Cortex of kidney (tissue), 1 donor: Measurements from ENCODE around the gene SLC45A1.
"Not testable (repeated sequence)": the region's sequence is repeated elsewhere in the genome, so short reads cannot be mapped to it uniquely, and the experiment has no call there.

Experiments used
- DNase-seq: peaks from one replicate; lab custom pipeline; 2025; lab: John Stamatoyannopoulos, UW

The SLC45A1 gene

DNA sequence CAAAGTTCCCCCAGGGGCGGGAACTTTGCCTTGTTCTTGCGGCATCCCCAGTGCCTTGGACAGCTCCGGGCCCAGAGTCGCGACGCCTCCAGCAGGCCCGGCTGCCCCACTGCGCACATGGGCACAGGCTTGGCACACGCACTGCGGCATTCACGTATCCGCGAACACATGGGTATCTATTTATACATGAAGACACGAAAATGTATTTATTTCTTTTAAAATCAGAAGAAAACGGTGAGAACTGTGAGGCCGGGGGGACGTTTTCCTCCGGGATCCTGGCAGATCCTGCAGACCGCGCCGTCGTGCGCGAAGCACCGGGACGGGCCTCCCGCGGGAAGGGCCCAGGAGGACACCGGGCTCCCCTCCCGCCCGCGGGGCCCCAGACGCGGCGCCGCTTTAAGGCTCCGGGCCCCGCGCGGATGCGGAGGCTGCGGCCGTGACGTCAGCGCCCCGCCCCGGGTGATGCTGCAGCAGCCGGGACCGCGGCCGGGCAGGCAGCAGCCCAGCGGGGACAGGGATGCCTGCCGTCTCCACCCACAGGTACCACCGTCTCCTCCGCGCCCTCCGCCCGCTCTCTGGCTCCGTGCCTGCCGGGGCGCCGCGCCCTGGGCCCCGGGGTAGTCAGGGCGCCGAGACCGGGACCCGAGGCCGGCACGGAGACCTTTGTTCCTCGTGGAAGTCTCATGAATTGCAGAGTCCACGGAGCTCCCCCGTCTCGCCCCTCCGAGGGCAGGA, at the start of gene SLC45A1:
Gene SLC45A1, plus strand, starts transcription at position 468 of the 735 bp plus-strand sequence. CDS start 6,216 bp downstream, outside the sequence.
- DNase-seq = no peak

DNA sequence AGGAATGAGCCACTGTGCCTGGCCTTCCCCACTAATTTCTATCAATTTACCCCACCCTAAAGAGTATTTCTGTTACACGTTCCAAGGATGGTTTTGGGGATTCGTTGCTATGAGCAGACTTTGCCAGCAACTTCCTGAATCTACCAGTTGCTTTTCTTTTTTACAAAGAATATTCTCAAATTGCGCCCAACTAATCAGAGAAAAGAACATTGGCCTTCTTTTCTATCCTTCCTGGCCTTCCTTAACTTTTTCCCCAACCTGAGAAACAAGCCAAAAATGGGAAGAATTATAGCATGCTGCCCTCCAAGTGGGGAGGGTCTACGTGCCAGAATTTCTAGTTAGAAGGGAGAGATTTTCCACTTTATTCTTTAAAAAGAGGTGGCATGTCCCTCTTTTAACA, 44.9 kb upstream of the SLC45A1 start:
- DNase-seq = no peak

GRCh38 chr1:8274352-8274751, 43.6 kb upstream of the SLC45A1 start:
- DNase-seq = no peak

DNA sequence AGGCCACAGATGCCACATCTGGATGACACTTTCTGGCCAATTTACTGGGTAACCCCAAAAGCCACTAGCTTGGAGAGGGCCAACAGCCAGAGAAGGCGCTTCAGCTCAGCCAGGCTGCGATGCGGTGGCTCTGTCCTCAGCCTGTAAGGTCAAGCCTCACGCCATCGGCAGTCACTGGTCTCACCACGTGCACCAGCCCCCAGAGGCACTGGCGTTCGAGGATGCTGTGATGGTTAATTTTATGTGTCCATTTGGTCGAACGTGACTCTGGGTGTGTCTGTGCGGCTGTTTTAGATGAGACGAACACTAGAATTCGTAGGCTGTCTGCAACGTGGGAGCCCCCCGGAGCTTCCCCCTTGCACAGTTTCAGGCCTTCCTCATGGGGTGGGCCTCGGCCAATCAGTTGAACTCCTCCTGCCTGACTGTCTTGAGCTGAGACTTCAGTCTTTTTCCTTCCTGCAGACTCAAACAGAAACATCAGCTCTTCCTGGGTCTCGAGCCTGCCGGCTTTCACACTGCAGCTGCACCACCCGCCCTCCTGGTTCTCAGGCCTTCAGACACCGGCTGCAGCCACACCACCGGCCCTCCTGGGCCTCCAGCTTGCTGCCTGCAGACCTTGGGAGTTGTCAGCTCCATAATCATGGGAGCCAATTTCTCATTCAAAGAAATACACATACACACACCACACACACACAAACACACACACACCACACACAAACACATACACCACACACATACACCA, 41.6 kb upstream of the SLC45A1 start:
- DNase-seq = no peak

GRCh38 chr1:8276932-8277331, 41.0 kb upstream of the SLC45A1 start:
- no peak for DNase-seq

DNA sequence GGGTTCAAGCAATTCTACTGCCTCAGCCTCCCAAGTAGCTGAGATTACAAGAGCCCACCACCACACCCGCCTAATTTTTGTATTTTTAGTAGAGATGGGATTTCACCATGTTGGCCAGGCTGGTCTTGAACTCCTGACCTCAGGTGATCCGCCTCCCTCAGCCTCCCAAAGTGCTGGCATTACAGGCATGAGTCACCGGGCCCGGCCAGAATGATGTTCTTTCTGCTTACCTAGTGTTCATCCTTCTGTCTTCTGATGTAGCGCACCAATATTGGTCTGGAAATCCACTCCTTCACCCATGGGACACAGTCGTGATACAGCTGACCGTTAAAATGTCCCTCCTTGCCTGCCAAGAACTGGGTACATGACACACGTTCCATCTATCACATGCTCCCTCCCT, 39.2 kb upstream of the SLC45A1 start:
- not testable (repeated sequence) for DNase-seq

GRCh38 chr1:8281843-8282509, 35.9 kb upstream of the SLC45A1 start:
- DNase-seq = no peak

DNA sequence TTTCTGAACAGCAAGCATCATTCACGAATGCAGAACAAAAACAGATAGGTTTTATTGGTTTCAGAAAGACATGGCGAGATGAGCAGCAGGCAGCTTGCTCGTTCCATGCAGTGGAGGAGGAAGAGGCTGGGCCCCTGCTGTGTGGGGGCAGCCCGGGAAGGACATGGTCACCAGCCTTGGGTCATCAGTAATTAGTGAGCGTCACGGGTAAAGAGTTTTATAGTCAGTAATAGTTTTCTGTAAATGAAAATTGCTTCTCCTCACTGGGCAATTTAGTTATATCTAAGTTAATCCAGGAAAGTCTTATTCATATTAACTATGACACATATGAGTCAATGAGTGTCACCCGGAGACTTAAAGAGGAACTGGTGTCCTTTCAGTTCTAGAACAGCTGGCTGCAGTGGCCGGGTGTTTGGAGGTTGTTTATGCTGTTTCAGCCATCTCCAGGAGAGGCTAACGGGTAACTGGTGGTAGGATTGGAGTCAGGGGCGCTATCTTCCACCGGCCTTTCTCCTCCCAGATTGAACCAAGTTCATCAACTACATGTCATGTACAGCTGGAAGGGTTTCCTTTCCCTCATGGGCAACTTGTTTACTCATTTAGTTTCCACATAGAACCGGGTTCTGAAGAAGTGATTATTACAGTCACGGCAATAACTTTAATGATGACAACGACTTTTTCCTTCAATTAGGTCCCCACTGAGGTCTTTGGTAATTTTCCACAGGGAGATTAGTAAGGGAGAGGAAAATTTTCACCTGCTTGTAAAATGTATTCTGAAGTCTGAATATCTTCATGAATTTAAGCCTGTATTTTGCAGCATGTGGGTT, 34.6 kb upstream of the SLC45A1 start:
- DNase-seq = no peak

DNA sequence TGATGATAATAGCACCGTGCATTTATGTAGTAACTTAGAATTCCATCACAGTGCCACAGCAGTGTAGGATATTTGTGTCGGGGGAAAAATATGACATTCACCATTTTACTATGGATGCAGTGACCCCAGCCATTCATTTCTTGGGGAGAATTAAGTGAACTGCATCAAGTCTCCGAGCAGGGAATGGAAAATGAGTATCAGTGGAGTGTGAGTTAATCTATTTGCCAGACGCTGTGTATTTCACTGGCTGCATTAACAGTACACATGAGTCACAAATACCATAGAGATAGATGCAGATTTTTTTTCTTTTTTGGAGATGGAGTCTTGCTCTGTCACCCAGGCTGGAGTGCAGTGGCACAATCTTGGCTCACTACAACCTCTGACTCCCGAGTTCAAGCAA, 33.8 kb upstream of the SLC45A1 start:
- no peak for DNase-seq

DNA sequence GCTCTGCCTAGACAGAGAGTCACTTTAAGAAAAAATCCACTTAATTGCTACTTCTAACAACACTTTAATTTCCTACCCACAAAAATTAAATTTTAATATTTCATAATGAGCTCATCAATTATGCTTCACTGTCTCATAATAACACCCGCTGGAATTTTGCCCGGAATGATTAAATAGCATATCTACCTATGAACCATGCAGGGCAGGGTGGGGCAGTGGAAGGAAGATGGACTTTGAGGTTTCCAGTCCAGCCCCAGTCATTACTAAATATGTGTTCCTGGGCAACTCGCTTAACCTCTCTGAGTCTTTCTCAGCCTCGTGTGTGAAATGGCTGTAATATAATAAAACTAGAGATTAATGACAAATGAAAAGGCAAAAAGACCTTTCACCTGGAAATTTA, 32.8 kb upstream of the SLC45A1 start:
- DNase-seq = no peak

- no peak for DNase-seq
Measured at GRCh38 chr1:8285965-8286364, 31.9 kb upstream of the SLC45A1 start.

DNA sequence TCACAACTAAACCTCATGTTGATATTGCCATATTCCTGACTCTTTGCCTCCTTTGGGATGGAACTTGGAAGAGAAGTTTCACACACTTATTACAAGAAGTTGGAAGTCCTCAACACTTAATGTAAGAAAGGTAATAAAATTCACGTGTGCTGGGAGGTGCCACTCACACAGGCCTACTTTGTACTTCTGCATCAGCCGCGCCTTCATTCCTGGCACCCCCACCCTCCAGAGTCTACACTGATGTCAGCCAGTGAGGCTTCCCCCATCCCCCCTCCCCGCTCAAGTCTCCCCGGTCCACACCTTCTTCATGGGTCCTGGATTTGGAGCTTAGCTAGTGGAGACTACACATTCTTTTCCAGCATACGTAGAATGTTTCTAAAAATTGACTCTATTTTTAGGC, 24.8 kb upstream of the SLC45A1 start:
- DNase-seq = no peak

GRCh38 chr1:8293641-8294169, 24.2 kb upstream of the SLC45A1 start:
- no peak for DNase-seq

DNA sequence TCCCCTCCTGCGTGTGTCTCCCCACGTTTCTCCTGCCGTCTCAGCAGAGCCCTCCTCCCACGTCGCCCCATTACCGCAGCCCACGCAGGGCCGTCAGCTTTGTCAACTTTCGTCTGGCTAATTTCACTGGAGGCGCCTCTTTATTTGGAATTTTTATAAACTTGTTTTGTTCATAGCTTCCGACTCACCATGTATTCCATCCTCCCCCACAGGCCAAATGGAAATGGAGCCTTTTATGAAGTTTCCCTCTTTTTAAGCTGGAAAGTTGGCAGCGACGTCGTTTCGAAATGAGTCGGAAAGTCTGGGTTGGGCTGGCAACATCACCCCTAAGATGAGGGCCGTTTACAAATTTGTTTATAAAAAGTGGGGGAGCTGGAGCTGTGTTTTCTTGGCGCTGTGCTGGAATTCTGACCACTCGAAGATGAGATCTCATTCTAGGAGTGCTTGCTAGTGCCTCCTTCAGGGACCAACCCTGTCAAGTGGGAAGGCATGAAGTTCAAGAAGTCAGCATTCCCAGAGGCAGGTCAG, 23.7 kb upstream of the SLC45A1 start:
- DNase-seq = no peak

DNA sequence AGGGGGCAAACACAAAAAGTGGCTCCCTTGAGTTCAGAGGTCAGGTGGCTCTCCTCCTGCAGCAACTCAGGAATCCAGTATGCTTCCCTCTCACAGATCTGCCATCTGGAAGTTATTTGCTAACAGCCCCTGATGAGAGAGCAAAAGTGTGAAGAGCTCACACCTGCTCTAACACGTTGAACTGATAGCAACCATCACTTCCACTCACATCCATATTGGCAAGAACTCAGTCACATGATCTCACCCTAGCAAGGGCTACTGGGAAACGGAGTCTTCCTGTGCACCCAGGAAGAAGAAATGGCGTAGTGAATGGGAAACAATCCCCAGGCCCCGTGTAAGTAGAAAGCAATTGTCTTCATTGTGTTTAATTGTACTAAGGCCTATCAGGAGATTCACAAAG, 20.7 kb upstream of the SLC45A1 start:
- no peak for DNase-seq

DNA sequence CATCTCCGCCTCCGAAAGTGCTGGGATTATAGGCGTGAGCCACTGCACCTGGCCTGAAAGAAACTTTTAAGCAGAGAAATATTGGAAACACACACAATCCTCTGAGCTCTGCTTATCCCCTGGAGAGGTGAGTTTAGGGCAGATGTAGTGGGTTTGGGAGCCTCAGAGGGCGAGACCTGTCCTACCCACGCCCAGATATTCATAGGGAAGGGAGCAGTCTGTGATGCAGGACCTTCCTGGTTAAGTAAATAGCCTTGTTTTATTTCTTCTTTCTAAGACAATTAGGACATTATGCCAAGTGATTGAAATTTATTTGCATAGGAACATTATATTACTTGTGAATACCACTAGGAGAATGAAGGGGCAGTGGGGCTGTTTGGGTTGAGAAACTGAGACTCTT, 18.0 kb upstream of the SLC45A1 start:
- no peak for DNase-seq

GRCh38 chr1:8302081-8302956, 15.6 kb upstream of the SLC45A1 start:
- DNase-seq = no peak

DNA sequence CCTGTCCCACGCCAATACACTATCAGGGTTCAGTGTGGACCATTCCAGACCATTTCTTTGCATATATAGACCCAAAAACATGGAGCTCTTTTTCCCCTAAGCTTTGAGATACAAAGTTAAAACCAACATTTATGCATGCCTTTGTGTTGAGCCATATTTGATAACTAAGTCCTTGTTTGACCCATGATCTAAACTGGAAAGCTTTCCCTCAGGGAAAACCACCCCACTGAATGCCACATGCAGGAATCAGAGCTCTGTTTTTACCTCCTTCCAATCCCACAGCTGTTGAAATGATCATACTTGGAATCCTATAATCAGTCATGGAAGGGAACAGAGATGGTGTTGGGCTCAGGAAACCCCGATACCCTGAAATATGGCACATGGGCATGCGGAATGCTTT, 14.8 kb upstream of the SLC45A1 start:
- no peak for DNase-seq

DNA sequence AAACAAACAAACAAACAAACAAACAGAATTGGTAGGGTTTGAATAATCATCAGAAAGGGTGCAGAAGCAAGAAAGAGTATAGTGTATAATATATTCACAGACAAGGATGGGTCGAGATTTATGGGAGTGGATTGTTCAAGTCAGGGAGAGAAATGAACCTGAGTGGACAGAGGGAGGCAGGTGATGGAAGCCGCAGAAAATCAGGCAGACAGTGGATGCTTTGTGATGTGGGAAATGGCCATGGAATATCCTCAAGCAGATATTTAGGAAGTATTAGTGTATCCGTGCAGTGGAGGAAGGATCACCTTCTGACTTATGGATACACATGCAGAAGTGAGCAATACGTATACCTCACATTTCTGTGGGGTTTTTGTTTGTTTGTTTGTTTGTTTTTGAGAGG, 14.0 kb upstream of the SLC45A1 start:
- no peak for DNase-seq

DNA sequence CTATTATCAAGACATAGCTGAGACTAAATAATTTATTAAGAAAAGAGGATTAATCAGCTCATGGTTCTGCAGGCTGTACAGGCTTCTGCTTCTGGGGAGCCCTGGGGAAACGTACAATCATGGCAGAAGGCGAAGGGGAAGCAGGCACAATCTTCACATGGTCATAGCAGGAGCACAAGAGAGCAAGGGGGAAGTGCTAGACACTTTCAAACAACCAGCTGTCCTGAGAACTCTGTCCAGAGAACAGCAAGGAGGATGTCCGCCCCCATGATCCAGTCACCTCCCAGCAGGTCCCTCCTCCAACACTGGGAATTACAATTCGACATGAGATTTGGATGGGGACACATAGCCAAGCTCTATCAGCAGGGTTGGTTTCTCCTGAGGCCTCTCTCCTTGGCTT, 10.3 kb upstream of the SLC45A1 start:
- no peak for DNase-seq
